Kidney (tissue), 14 donors: ENCODE data around the gene GLCE. TPM values are rescaled to one million over a fixed set of nuclear protein-coding genes. Genes with fewer than 3 reads are reported as not detected.

ENCODE experiments used
- DNase-seq, 5 donors: peaks; one replicate each; pipeline ENCODE4 v3.0.0-alpha.2; 2013 to 2020
- FAIRE-seq: peaks from 2 replicates; lab custom pipeline; 2012; peaks lifted over from hg19 to GRCh38; lab: Jason Lieb, UNC
- H3K27ac ChIP-seq, 2 donors: one replicate each; pipeline ENCODE4 v1.7.0; 2013; ENCODE audit warnings: low read depth in 2 of 2, low read length in 2 of 2, inconsistent platforms in 1 of 2
- H3K27me3 ChIP-seq: one replicate; pipeline ENCODE4 v1.7.1; 2013; ENCODE audit warnings: low read length, inconsistent platforms; ENCODE audit not compliant: control insufficient read depth, insufficient read depth
- H3K36me3 ChIP-seq, 3 donors: one replicate each; pipeline versions ENCODE4 v1.7.0 to v1.7.1; 2013; ENCODE audit warnings: low read length in 3 of 3, control low read depth in 1 of 3, inconsistent platforms in 1 of 3; ENCODE audit not compliant: insufficient read depth in 3 of 3, control insufficient read depth in 2 of 3
- H3K4me1 ChIP-seq, 3 donors: one replicate each; pipeline versions ENCODE4 v1.7.0 to v1.7.1; 2013; ENCODE audit warnings: low read length in 3 of 3, inconsistent platforms in 1 of 3, low read depth in 1 of 3; ENCODE audit not compliant: control insufficient read depth in 2 of 3, insufficient read depth in 2 of 3
- H3K4me3 ChIP-seq, 3 donors: one replicate each; pipeline versions ENCODE4 v1.7.0 to v1.8.1; 2013; ENCODE audit warnings: low read length in 3 of 3, control low read depth in 1 of 3, inconsistent platforms in 1 of 3
- H3K9ac ChIP-seq, 3 donors: one replicate each; pipeline versions ENCODE4 v1.7.0 to v1.7.1; 2013; ENCODE audit warnings: low read length in 3 of 3, control low read depth in 1 of 3, inconsistent platforms in 1 of 3
- H3K9me3 ChIP-seq, 3 donors: one replicate each; pipeline versions ENCODE4 v1.7.0 to v1.7.1; 2013; ENCODE audit warnings: low read length in 3 of 3, control low read depth in 1 of 3, inconsistent platforms in 1 of 3; ENCODE audit not compliant: control insufficient read depth in 2 of 3, insufficient read depth in 1 of 3
- intact Hi-C: fragments of 100-400 bp; cut with DNase I; formaldehyde crosslinking; loops from one replicate; pipeline ENCODE4 v1.11.1; 2022
- polyA plus RNA-seq: library from polyadenylated mRNA; stranded (reverse); fragments of 350-450 nt; fragmentation: Illumina TruSeq; extraction: RNeasy Lipid Tissue Mini Kit (QIAGEN cat#74804); gene quantifications from one replicate; pipeline ENCODE4 v1.2.3, GENCODE V29; 2014; ENCODE audit warnings: low read depth, low replicate concordance; ENCODE audit not compliant: insufficient read depth
- total RNA-seq: library from RNA; stranded (reverse); fragmentation: NEBNext Ultra II Directional; extraction: Animal tissue kit (Norgen Biotek cat#: 25700); gene quantifications from one replicate; pipeline ENCODE4 v1.2.1, GENCODE V29; 2021
- TF ChIP-seq, protein P1 (sequence below): IDR thresholded peaks from 3 replicates; pipeline ENCODE4 v1.5.1; 2012; ENCODE audit warnings: mild to moderate bottlenecking, moderate library complexity, borderline replicate concordance; ENCODE audit not compliant: insufficient read depth; ENCODE audit errors: extremely low read depth
- donor health status: control.
- donor health status: control.
- donor health status: control.
- donor health status: control.
- donor health status: control.
- donor health status: DM: yes; HTN: yes; CAD: no.
- donor health status: Normal renal cell carcinoma (clear cell type).

GLCE gene
- total and polyA plus RNA-seq, 2 donors from 2014 or later, result 14.9 to 18.0 TPM

DNA sequence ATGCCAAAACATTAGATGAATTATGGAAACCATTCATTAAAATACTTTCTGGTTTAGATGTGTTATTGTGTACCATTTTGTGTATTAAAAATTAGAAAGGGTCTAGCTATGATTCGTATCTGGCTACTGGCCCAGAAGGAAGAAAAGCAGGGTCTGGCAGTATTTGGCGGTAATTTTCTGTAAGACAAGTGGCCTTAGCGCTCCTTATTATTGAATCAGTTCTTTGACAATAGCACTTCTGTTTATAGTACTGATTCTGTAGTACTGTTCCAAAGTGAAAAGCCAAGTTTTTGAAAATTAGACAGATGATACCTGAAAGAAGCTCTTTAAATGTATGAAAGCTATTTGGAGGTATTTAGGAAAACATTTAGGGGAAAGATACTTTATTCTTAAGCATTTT, 10.2 kb downstream of the GLCE start:
- DNase-seq (no peak), FAIRE-seq (no peak)
- H3K9ac ChIP-seq, result no peak overlapping the region
- H3K9me3 ChIP-seq, result no peaks in the 10 kb centered on the region
- no peak overlapping the region for H3K4me3 ChIP-seq
- no peak overlapping the region for H3K27ac ChIP-seq
- TF ChIP-seq, protein P1, sequence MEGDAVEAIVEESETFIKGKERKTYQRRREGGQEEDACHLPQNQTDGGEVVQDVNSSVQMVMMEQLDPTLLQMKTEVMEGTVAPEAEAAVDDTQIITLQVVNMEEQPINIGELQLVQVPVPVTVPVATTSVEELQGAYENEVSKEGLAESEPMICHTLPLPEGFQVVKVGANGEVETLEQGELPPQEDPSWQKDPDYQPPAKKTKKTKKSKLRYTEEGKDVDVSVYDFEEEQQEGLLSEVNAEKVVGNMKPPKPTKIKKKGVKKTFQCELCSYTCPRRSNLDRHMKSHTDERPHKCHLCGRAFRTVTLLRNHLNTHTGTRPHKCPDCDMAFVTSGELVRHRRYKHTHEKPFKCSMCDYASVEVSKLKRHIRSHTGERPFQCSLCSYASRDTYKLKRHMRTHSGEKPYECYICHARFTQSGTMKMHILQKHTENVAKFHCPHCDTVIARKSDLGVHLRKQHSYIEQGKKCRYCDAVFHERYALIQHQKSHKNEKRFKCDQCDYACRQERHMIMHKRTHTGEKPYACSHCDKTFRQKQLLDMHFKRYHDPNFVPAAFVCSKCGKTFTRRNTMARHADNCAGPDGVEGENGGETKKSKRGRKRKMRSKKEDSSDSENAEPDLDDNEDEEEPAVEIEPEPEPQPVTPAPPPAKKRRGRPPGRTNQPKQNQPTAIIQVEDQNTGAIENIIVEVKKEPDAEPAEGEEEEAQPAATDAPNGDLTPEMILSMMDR, result no peak
- no peaks in the 10 kb centered on the region for H3K27me3 ChIP-seq
- intact Hi-C loops, result no loop called here
- H3K36me3 ChIP-seq, result no peaks in the 10 kb centered on the region
- H3K4me1 ChIP-seq, result no peaks in the 10 kb centered on the region

DNA sequence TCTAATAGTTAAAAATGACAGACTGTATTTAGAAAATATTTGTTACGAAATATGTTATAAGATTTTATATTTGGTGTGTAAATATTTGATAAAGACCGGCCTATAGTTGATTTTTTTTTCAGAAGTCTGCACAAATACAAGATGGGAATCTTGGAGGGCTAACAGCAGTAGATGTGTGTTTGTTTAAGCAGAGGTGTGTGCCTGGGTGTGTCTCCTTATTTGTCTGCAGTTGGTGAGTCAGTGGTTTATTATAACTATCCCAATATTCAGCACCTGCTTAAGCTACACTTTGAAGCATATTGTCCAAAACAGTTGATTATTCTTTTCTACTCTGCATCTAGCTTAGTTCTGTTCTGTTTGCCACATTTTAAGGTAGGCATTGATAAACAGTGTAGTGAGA, 12.4 kb downstream of the GLCE start:
- TF ChIP-seq, protein P1, result no peak
- H3K27me3 ChIP-seq, result no peaks in the 10 kb centered on the region
- DNase-seq (no peak), FAIRE-seq (no peak)
- H3K9ac ChIP-seq, result no peak overlapping the region
- intact Hi-C loops, result no loop called here
- H3K27ac ChIP-seq, result no peak overlapping the region
- no peaks in the 10 kb centered on the region for H3K9me3 ChIP-seq
- H3K36me3 ChIP-seq, result no peaks in the 10 kb centered on the region
- no peak overlapping the region for H3K4me3 ChIP-seq
- no peaks in the 10 kb centered on the region for H3K4me1 ChIP-seq

DNA sequence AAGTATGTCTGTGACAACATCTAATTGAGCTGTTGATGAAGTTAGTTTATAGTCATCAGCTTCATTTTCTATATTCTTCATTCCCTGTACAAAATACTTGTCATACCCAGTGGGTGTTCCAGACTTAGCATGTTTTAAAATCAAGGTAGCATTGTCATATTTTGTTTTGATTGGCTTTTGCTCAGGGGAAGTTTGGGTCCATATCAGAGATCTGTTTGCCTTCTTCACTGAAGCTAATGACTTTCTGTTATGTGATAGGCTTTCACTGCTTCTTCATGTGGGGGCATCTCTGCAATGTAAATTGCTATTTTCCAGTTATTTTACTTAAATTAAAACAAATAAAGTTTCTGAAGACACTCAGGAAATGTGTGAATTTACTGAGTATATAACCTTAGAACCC, 15.1 kb downstream of the GLCE start:
- TF ChIP-seq, protein P1, result no peak
- H3K36me3 ChIP-seq, result no peaks in the 10 kb centered on the region
- no peaks in the 10 kb centered on the region for H3K9me3 ChIP-seq
- DNase-seq (no peak), FAIRE-seq (no peak)
- no peak overlapping the region for H3K4me3 ChIP-seq
- H3K27ac ChIP-seq, result no peak overlapping the region
- no peaks in the 10 kb centered on the region for H3K4me1 ChIP-seq
- H3K9ac ChIP-seq, result no peak overlapping the region
- H3K27me3 ChIP-seq, result no peaks in the 10 kb centered on the region
- intact Hi-C loops, result no loop called here

DNA sequence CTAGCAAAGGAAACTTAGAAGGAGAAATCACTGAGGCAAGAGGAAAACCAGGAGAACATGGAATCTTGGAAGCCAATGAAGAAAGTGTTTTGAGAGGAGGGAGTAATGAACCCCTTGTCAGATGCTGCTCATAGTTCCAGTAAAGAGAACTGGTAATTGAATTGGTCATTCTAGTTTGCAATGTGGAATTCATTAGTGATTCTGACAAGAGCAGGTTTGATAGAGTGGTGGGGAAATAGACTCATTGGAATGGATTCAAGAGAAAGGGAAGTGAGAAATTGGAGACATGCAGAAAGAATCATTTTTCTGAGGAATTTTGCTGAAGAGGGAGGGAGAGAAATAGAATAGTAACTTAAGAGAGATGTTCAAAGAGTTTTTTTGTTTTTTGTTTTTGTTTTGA, 21.0 kb downstream of the GLCE start:
- no peak overlapping the region for H3K4me3 ChIP-seq
- no peak overlapping the region for H3K9ac ChIP-seq
- H3K4me1 ChIP-seq, result no peaks in the 10 kb centered on the region
- TF ChIP-seq, protein P1, result no peak
- no peaks in the 10 kb centered on the region for H3K36me3 ChIP-seq
- no peaks in the 10 kb centered on the region for H3K27me3 ChIP-seq
- no peak for FAIRE-seq
- H3K9me3 ChIP-seq, result no peaks in the 10 kb centered on the region
- H3K27ac ChIP-seq, result no peak overlapping the region
- intact Hi-C loops, result no loop called here
- no peak for DNase-seq
